Caco-2 (cell line): Measurements from ENCODE around the gene LMOD2. TPM values are rescaled to one million over a fixed set of nuclear protein-coding genes. Genes with fewer than 3 reads are reported as not detected.

Experiments used
- Bru-seq: library from RNA; stranded (reverse); fragments of 400-500 nt; gene quantifications from one replicate; lab custom pipeline; 2021; lab: Mats Ljungman, UMichigan
- BruChase-seq, 2 experiments: library from RNA; stranded (reverse); fragments of 400-500 nt; gene quantifications; one replicate each; lab custom pipeline; 2021; lab: Mats Ljungman, UMichigan
- BruUV-seq: library from RNA; stranded (reverse); fragments of 400-500 nt; replicated peaks from 2 replicates; lab custom pipeline; 2021; lab: Mats Ljungman, UMichigan
- CTCF ChIA-PET: fragments of 300-600 bp; sonication (Branson Sonifier 250); formaldehyde crosslinking; loops from one replicate; lab custom pipeline; 2022; ENCODE audit warnings: antibody characterized with exemption; lab: Charles Lee
- POLR2A ChIA-PET: fragments of 300-600 bp; sonication (Branson Sonifier 250); formaldehyde crosslinking; loops from one replicate; lab custom pipeline; 2022; ENCODE audit warnings: antibody characterized with exemption; lab: Charles Lee
- DNase-seq, 2 experiments: peaks; one replicate each; pipeline versions ENCODE4 v3.0.0 to v3.0.0-alpha.2; 2020 to 2022
- H3K27me3 ChIP-seq: replicated peaks from 2 replicates; pipeline ENCODE4 v1.6.0; 2011; ENCODE audit warnings: low read length; ENCODE audit not compliant: control insufficient read depth, insufficient read depth
- H3K36me3 ChIP-seq: 2 replicates; pipeline ENCODE4 v1.5.1; 2011; ENCODE audit warnings: low read length; ENCODE audit not compliant: control insufficient read depth, insufficient read depth
- H3K4me1 ChIP-seq: fragments of 250-450 bp; sonication (Bioruptor Pico); 2 replicates; pipeline ENCODE4 v1.5.1; 2020; ENCODE audit warnings: mild to moderate bottlenecking
- H3K4me3 ChIP-seq: 2 replicates; pipeline ENCODE4 v1.5.1; 2011; ENCODE audit warnings: low read depth, mild to moderate bottlenecking, control low read depth, low read length
- H3K9me3 ChIP-seq: fragments of 250-450 bp; sonication (Bioruptor Pico); 2 replicates; pipeline ENCODE4 v1.5.1; 2020; ENCODE audit warnings: mild to moderate bottlenecking, moderate library complexity
- H3K27ac Mint-ChIP-seq: one replicate; pipeline ENCODE4 v1.8.0; 2022; ENCODE audit warnings: mixed read lengths; ENCODE audit not compliant: unreplicated experiment
- H3K27me3 Mint-ChIP-seq: one replicate; pipeline ENCODE4 v1.8.0; 2022; ENCODE audit warnings: mixed read lengths; ENCODE audit not compliant: insufficient read depth, unreplicated experiment
- H3K36me3 Mint-ChIP-seq: one replicate; pipeline ENCODE4 v1.8.0; 2022; ENCODE audit warnings: mild to moderate bottlenecking, mixed read lengths; ENCODE audit not compliant: insufficient read depth, unreplicated experiment
- H3K4me1 Mint-ChIP-seq: one replicate; pipeline ENCODE4 v1.8.0; 2022; ENCODE audit warnings: low read depth, mixed read lengths; ENCODE audit not compliant: unreplicated experiment
- H3K4me3 Mint-ChIP-seq: one replicate; pipeline ENCODE4 v1.8.0; 2022; ENCODE audit warnings: mild to moderate bottlenecking, moderate library complexity, mixed read lengths; ENCODE audit not compliant: unreplicated experiment
- H3K9me3 Mint-ChIP-seq: one replicate; pipeline ENCODE4 v1.8.0; 2022; ENCODE audit warnings: mixed read lengths; ENCODE audit not compliant: unreplicated experiment
- CTCF ChIP-seq, 2 experiments: fragments of 200-600 bp in 1 of 2; IDR thresholded peaks; 1 replicate in 1 of 2; 2 replicates in 1 of 2; pipeline versions ENCODE4 v1.5.1 to v1.8.0; 2011 to 2022; ENCODE audit warnings: antibody characterized with exemption in 1 of 2, control low read depth in 1 of 2, inconsistent platforms in 1 of 2, low read depth in 1 of 2, low read length in 1 of 2, mild to moderate bottlenecking in 1 of 2, moderate library complexity in 1 of 2; ENCODE audit not compliant: insufficient read depth in 1 of 2, severe bottlenecking in 1 of 2, unreplicated experiment in 1 of 2
- intact Hi-C: fragments of 100-400 bp; cut with micrococcal nuclease; formaldehyde crosslinking; loops from one replicate; pipeline ENCODE4 v1.10.0; 2022; ENCODE audit not compliant: unreplicated experiment
- long read RNA-seq: library from polyadenylated mRNA; stranded (forward); transcript quantifications from one replicate; pipeline ENCODE4 v2.0.0, GENCODE V29; 2022
- total RNA-seq: library from RNA; stranded (reverse); gene quantifications from 2 replicates; pipeline ENCODE4 v1.2.3, GENCODE V29; 2022

The LMOD2 gene
- total RNA-seq = not detected in 2 replicates
- Bru-seq, nascent RNA = percentile 8 among the genes with signal in this experiment
- BruChase-seq, experiment 1, labeled RNA remaining after a 2-hour chase = percentile 13 among the genes with signal in this experiment
- percentile 9 among the genes with signal in this experiment for BruChase-seq, experiment 2, labeled RNA remaining after a 6-hour chase
- long read RNA-seq = 0 reads

GRCh38 chr7:123655614-123656013 is at the start of gene LMOD2:
TSS of gene LMOD2 (plus strand) at chr7:123655866. CDS start at chr7:123655964, 98 bp downstream.
- Mint-ChIP-seq H3K27ac (no peak within 1 kb of the TSS), H3K9me3 (no peaks in the 10 kb centered on the region)
- H3K4me1 ChIP-seq = no peaks in the 10 kb centered on the region

GRCh38 chr7:123607423-123607975 is 48.2 kb upstream of the LMOD2 start:
- Mint-ChIP-seq H3K9me3 (peaks cover 10% of the 10 kb centered on the region), H3K27ac (no peak overlapping the region), H3K36me3 (no peaks in the 10 kb centered on the region), H3K4me1 (no peaks in the 10 kb centered on the region), H3K4me3 (no peak overlapping the region), H3K27me3 (no peaks in the 10 kb centered on the region)
- no TSS peak for BruUV-seq
- Histone ChIP-seq H3K27me3 (no peaks in the 10 kb centered on the region), H3K36me3 (no peaks in the 10 kb centered on the region), H3K9me3 (no peaks in the 10 kb centered on the region), H3K4me1 (no peaks in the 10 kb centered on the region), H3K4me3 (no peak overlapping the region)
- intact Hi-C loops = no loop called here
- DNase-seq = no peak
- no peak for TF ChIP-seq CTCF (IDR thresholded peaks at IDR 0.05; ENCODE audit: insufficient read depth in 1 of 2, low read depth in 1 of 2, low read length in 1 of 2, severe bottlenecking in 1 of 2, unreplicated experiment in 1 of 2)
- CTCF ChIA-PET = interaction anchor here (1.1 kb wide), 1 partner anchor 9 kb away, joined by 3 read pairs; no protein-coding TSS in a partner anchor
- POLR2A ChIA-PET = no interaction called here

More at GRCh38 chr7:123655614-123656013, at the start of gene LMOD2:
- H3K4me3 Mint-ChIP-seq = no peak within 1 kb of the TSS
- BruUV-seq = no TSS peak
- H3K27me3 Mint-ChIP-seq = no peaks in the 10 kb centered on the region
- H3K36me3 Mint-ChIP-seq = no peaks in the 10 kb centered on the region
- H3K4me1 Mint-ChIP-seq = peaks cover 3% of the 10 kb centered on the region
- no peak within 1 kb of the TSS for H3K4me3 ChIP-seq
- no peak for DNase-seq
- POLR2A ChIA-PET = no interaction called here
- H3K27me3 ChIP-seq = no peaks in the 10 kb centered on the region
- no peaks in the 10 kb centered on the region for H3K9me3 ChIP-seq
- CTCF ChIA-PET = no interaction called here
- no peak for TF ChIP-seq CTCF (IDR thresholded peaks at IDR 0.05; ENCODE audit: insufficient read depth in 1 of 2, low read depth in 1 of 2, low read length in 1 of 2, severe bottlenecking in 1 of 2, unreplicated experiment in 1 of 2)
- intact Hi-C loops = no loop called here
- H3K36me3 ChIP-seq = no peaks in the 10 kb centered on the region

GRCh38 chr7:123608991-123609882 is 46.4 kb upstream of the LMOD2 start:
- no peak for TF ChIP-seq CTCF (IDR thresholded peaks at IDR 0.05; ENCODE audit: insufficient read depth in 1 of 2, low read depth in 1 of 2, low read length in 1 of 2, severe bottlenecking in 1 of 2, unreplicated experiment in 1 of 2)
- CTCF ChIA-PET = no interaction called here
- no peaks in the 10 kb centered on the region for H3K27me3 Mint-ChIP-seq

More at GRCh38 chr7:123608991-123609882, 46.4 kb upstream of the LMOD2 start:
- H3K4me1 Mint-ChIP-seq = no peaks in the 10 kb centered on the region
- no peaks in the 10 kb centered on the region for H3K36me3 ChIP-seq
- H3K4me3 Mint-ChIP-seq = no peak overlapping the region
- POLR2A ChIA-PET = no interaction called here
- H3K4me1 ChIP-seq = peaks cover 2% of the 10 kb centered on the region
- H3K27ac Mint-ChIP-seq = peak overlapping the region; percentile 6
- no TSS peak for BruUV-seq
- H3K9me3 ChIP-seq = no peaks in the 10 kb centered on the region
- no peak overlapping the region for H3K4me3 ChIP-seq
- H3K36me3 Mint-ChIP-seq = no peaks in the 10 kb centered on the region
- DNase-seq = no peak
- H3K9me3 Mint-ChIP-seq = peaks cover 15% of the 10 kb centered on the region
- intact Hi-C loops = no loop called here
- H3K27me3 ChIP-seq = no peaks in the 10 kb centered on the region
